GM21717 (cell line): ENCODE results near the gene FAM200B.
"Not testable (repeated sequence)": the region's sequence is repeated elsewhere in the genome, so short reads cannot be mapped to it uniquely, and the experiment has no call there.

ENCODE experiments used
- ATAC-seq: cut with Tn5 transposase; IDR thresholded peaks from one replicate; pipeline ENCODE4 v1.9.1; 2021; ENCODE audit warnings: mild to moderate bottlenecking, moderate library complexity; ENCODE audit not compliant: unreplicated experiment

FAM200B gene

GRCh38 chr4:15733061-15733460 lies 51.4 kb downstream of the FAM200B start:
- not testable (repeated sequence) for ATAC-seq

- no peak for ATAC-seq
Measured at GRCh38 chr4:15735536-15735935, 53.9 kb downstream of the FAM200B start.

GRCh38 chr4:15736514-15737050 lies 55.0 kb downstream of the FAM200B start:
- no peak for ATAC-seq

- ATAC-seq = no peak
Measured at GRCh38 chr4:15737255-15737654, 55.6 kb downstream of the FAM200B start.

DNA sequence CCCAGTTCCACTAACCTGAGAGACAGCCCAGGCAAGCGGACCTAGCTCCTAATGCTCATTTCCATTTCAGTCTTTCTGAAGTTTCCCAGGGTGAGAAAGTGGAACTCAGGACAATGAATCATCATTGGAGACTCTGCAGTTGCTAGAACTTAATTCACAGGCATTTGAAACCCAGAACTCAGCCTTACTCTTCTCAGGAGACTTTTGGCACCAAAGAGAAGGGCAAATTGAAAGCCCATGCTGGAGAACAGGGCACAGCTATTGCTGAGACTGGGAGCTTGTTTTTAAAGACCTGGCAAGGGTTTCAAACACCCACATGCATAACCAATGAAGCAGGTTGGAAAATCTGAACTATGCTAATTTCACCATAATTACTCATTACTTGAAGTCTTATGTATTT lies 57.2 kb downstream of the FAM200B start:
- no peak for ATAC-seq
